HG03457 (cell line): ENCODE data around the gene EPHB1.

Experiments used
- ATAC-seq: cut with Tn5 transposase; IDR thresholded peaks from one replicate; pipeline ENCODE4 v1.9.1; 2021; ENCODE audit warnings: moderate number of reproducible peaks; ENCODE audit not compliant: unreplicated experiment

EPHB1 gene

GRCh38 chr3:134877788-134878187, 82.7 kb downstream of the EPHB1 start:
- ATAC-seq, result no peak

GRCh38 chr3:134879990-134880389, 84.9 kb downstream of the EPHB1 start:
- ATAC-seq, result no peak

- no peak for ATAC-seq
Measured at GRCh38 chr3:134880431-134880830, 85.4 kb downstream of the EPHB1 start.

DNA sequence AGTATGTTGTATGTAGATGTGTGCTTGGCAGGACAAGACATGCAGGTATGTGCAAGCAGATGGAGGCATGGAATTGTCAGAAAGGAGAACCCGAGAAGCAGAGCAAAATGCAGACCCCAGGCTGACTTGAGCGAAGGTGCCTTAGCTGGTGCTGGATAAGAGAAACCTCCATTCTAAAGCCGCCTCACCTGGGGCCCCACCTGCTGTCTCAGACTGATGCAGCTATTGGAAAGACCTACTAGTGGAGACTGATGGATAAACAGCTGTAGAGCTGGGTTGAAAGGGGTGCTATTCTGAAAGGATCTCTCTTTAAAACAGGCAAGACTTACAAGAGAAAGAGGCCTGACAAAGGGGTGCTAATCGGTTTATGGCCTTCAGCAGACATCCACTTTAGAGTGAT, 86.2 kb downstream of the EPHB1 start:
- ATAC-seq, result no peak

GRCh38 chr3:134883697-134884385, 88.8 kb downstream of the EPHB1 start:
- ATAC-seq, result no peak

- peak; percentile 92 for ATAC-seq
Measured at GRCh38 chr3:134885877-134886621, 91.0 kb downstream of the EPHB1 start.

GRCh38 chr3:134886991-134887390, 91.9 kb downstream of the EPHB1 start:
- ATAC-seq, result no peak

DNA sequence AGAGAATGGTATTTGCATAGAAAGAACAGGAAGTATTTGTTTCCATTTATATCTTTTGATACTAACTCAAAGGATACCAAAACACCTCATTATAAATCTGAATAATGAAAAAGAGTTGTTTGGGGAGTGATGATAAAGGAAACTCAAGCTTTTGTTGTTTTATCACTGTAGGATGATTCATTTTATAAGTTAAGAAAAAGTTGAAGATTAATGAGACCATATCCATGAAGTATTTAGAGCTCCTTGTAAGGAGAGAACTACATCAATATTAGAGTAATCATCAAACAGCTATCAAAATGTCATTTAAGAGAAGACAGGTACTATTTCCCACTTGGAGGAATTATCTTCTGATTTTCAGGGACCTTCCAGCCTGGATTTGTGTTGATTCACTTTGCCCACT, 92.5 kb downstream of the EPHB1 start:
- ATAC-seq, result no peak

DNA sequence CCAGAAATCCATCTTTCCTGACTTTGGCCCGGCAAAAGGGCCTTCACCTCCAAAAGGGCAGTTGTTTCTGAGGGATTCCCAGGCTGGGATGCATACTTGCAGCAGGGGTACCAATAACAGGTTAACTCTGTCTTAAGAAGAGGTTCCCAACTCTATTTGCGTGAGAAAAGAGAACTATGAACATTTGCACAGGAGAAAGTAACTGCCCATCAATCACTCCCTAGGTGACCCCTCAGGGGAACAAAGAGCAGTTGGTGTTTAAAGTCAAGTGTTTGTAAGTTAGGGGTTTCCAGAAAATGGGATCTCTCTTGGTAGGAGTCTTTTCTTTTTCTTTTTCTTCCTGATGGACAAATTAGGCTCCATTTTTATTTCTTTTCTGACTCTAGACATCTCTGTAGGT, 97.3 kb downstream of the EPHB1 start:
- ATAC-seq, result no peak

GRCh38 chr3:134892761-134893160, 97.7 kb downstream of the EPHB1 start:
- ATAC-seq, result no peak

- ATAC-seq, result no peak
Measured at GRCh38 chr3:134894533-134894932, 99.5 kb downstream of the EPHB1 start.

DNA sequence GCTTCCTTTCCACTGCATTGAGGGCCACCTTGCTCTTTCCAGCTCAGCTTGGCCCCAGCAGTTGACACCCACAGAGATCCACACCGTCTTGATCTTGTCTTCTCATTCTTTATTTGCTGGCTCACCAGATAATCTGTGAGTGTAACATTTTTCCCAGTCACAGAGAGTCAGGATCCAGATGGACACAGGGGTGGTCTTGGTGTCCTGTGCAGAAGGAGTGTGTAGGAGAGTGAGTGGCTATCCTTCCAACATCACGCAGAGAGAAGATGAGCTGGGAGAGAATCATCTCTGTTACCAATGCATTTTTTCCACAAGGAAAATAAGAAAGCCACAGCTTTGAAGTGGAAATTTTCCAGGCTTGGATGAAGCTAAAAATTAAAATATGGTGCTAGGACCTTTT, 100.1 kb downstream of the EPHB1 start:
- ATAC-seq, result no peak

DNA sequence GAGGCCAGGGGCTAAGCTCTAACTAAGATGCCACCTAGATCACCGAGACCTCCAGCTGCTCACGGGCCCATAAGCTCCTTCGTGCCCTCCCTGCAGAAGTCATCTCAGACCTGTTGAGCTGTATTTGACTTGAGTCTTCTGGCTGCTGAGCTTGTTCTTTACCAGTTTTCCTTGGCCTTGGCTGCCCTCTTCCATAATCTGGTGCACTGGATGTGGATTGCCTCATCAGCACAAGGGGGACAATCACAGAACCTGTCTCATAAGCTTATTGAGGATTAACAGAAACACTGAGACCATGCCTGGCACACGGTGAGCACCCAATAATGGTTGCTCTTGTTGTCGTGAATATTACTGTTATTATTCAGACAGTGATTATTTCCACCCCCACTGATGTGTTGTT, 101.1 kb downstream of the EPHB1 start:
- ATAC-seq, result no peak

GRCh38 chr3:134896696-134897095, 101.6 kb downstream of the EPHB1 start:
- no peak for ATAC-seq

- no peak for ATAC-seq
Measured at GRCh38 chr3:134897391-134898141, 102.5 kb downstream of the EPHB1 start.

- ATAC-seq, result no peak
Measured at GRCh38 chr3:134898181-134898754, 103.2 kb downstream of the EPHB1 start.

DNA sequence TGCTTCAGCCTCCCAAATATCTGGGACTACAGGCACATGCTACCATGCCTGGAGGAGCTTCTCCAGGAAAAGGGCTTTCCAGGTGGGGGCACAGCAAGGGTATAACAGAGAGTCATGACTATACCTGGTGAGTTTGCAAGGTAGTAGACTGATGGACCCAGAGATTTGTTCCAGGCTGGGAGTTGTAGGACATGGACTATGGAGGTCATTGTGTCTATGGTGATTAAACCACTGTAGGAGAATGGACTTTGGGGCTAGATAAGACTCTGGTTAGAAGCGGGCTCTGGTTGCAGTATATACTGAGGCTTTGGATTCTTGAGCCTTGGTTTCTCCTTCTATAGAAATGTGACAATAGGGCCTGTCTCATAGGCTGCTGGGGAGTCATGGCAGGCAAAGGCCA, 104.7 kb downstream of the EPHB1 start:
- no peak for ATAC-seq

- no peak for ATAC-seq
Measured at GRCh38 chr3:134900482-134900881, 105.4 kb downstream of the EPHB1 start.

GRCh38 chr3:134901461-134901860, 106.4 kb downstream of the EPHB1 start:
- ATAC-seq, result no peak

GRCh38 chr3:134903837-134904236, 108.8 kb downstream of the EPHB1 start:
- ATAC-seq, result peak; percentile 23

- ATAC-seq, result peak; percentile 84
Measured at GRCh38 chr3:134904241-134904771, 109.2 kb downstream of the EPHB1 start.
